WTC11 (cell line): ENCODE results near the gene RMI1. TPM values are rescaled to one million over a fixed set of nuclear protein-coding genes. Genes with fewer than 3 reads are reported as not detected.
A peak's percentile ranks its signal among the peaks of the same experiment; 100 is the strongest.

Source experiments
- ATAC-seq: fragments of 200-7000 bp; cut with Tn5 transposase; 2 replicates; pipeline ENCODE4 v1.10.0; 2021; ENCODE audit warnings: mild to moderate bottlenecking, moderate library complexity
- Bru-seq: library from RNA; stranded (reverse); fragments of 400-500 nt; gene quantifications from one replicate; lab custom pipeline; 2021; lab: Mats Ljungman, UMichigan
- CTCF ChIA-PET: fragments of 300-600 bp; sonication (Branson Sonifier 250); formaldehyde crosslinking; loops from one replicate; lab custom pipeline; 2021; ENCODE audit warnings: antibody characterized with exemption; lab: Charles Lee
- POLR2A ChIA-PET: fragments of 350-600 bp; sonication (Branson Sonifier 250); formaldehyde crosslinking; loops from one replicate; lab custom pipeline; 2021; ENCODE audit warnings: antibody characterized with exemption; lab: Charles Lee
- DNase-seq: peaks from one replicate; pipeline ENCODE4 v3.0.0; 2021; ENCODE audit warnings: low spot score
- H3K27ac Mint-ChIP-seq: 2 replicates; pipeline ENCODE4 v1.8.0; 2021; ENCODE audit warnings: mixed read lengths
- H3K27me3 Mint-ChIP-seq: 2 replicates; pipeline ENCODE4 v1.8.0; 2021; ENCODE audit warnings: low read depth, mild to moderate bottlenecking, moderate library complexity, mixed read lengths
- H3K36me3 Mint-ChIP-seq: 2 replicates; pipeline ENCODE4 v1.8.0; 2021; ENCODE audit warnings: mixed read lengths
- H3K4me1 Mint-ChIP-seq: 2 replicates; pipeline ENCODE4 v1.8.0; 2022; ENCODE audit warnings: mixed read lengths
- H3K4me3 Mint-ChIP-seq: 2 replicates; pipeline ENCODE4 v1.8.0; 2021; ENCODE audit warnings: mild to moderate bottlenecking, moderate library complexity, mixed read lengths
- H3K9me3 Mint-ChIP-seq: 2 replicates; pipeline ENCODE4 v1.8.0; 2021; ENCODE audit warnings: mixed read lengths
- AFF4 ChIP-seq: sonication (generic); formaldehyde crosslinking; IDR thresholded peaks from 2 replicates; pipeline ENCODE4 v1.8.1; 2023; ENCODE audit warnings: mild to moderate bottlenecking, missing genetic modification reagents, borderline replicate concordance
- CREB1 ChIP-seq: sonication (generic); formaldehyde crosslinking; IDR thresholded peaks from 2 replicates; pipeline ENCODE4 v1.8.0; 2023; ENCODE audit warnings: mild to moderate bottlenecking, missing genetic modification reagents
- E2F5 ChIP-seq: sonication (generic); formaldehyde crosslinking; IDR thresholded peaks from 2 replicates; pipeline ENCODE4 v1.8.1; 2022; ENCODE audit warnings: mild to moderate bottlenecking, moderate library complexity, missing genetic modification reagents
- EMX1 ChIP-seq: fragments of 250-450 bp; sonication (Bioruptor Pico); IDR thresholded peaks from 2 replicates; pipeline ENCODE4 v1.8.0; 2021; ENCODE audit warnings: mild to moderate bottlenecking
- FOXK1 ChIP-seq: sonication (generic); formaldehyde crosslinking; IDR thresholded peaks from 2 replicates; pipeline ENCODE4 v1.8.0; 2022; ENCODE audit warnings: mild to moderate bottlenecking, moderate library complexity, missing genetic modification reagents
- FOXP1 ChIP-seq: sonication (generic); formaldehyde crosslinking; IDR thresholded peaks from 2 replicates; pipeline ENCODE4 v1.8.0; 2022; ENCODE audit warnings: missing genetic modification reagents, mild to moderate bottlenecking, moderate library complexity, borderline replicate concordance
- HMGXB4 ChIP-seq: sonication (generic); formaldehyde crosslinking; IDR thresholded peaks from 2 replicates; pipeline ENCODE4 v1.8.1; 2023; ENCODE audit warnings: mild to moderate bottlenecking, moderate library complexity, missing genetic modification reagents
- NFE2L1 ChIP-seq: sonication (generic); formaldehyde crosslinking; IDR thresholded peaks from 2 replicates; pipeline ENCODE4 v1.8.1; 2023; ENCODE audit warnings: missing genetic modification reagents
- PRDM15 ChIP-seq: sonication (generic); formaldehyde crosslinking; IDR thresholded peaks from 2 replicates; pipeline ENCODE4 v1.8.0; 2022; ENCODE audit warnings: missing genetic modification reagents
- RORB ChIP-seq: fragments of 250-450 bp; sonication (Bioruptor Pico); IDR thresholded peaks from 2 replicates; pipeline ENCODE4 v1.9.0; 2021; ENCODE audit warnings: mild to moderate bottlenecking
- SMAD3 ChIP-seq: sonication (generic); formaldehyde crosslinking; IDR thresholded peaks from 2 replicates; pipeline ENCODE4 v1.8.0; 2022; ENCODE audit warnings: missing genetic modification reagents, mild to moderate bottlenecking, borderline replicate concordance
- SMAD4 ChIP-seq: sonication (generic); formaldehyde crosslinking; IDR thresholded peaks from 2 replicates; pipeline ENCODE4 v1.8.0; 2022; ENCODE audit warnings: mild to moderate bottlenecking, missing genetic modification reagents
- SP1 ChIP-seq: sonication (generic); formaldehyde crosslinking; conservative IDR thresholded peaks from 2 replicates; pipeline ENCODE4 v1.8.1; 2022; ENCODE audit warnings: missing genetic modification reagents
- USF2 ChIP-seq: sonication (generic); formaldehyde crosslinking; IDR thresholded peaks from 2 replicates; pipeline ENCODE4 v1.8.1; 2023; ENCODE audit warnings: mild to moderate bottlenecking, missing genetic modification reagents, moderate library complexity
- ZBTB43 ChIP-seq: sonication (generic); formaldehyde crosslinking; IDR thresholded peaks from 2 replicates; pipeline ENCODE4 v1.8.1; 2023; ENCODE audit warnings: mild to moderate bottlenecking, missing genetic modification reagents
- ZNF219 ChIP-seq: sonication (generic); formaldehyde crosslinking; IDR thresholded peaks from 2 replicates; pipeline ENCODE4 v1.8.0; 2023; ENCODE audit warnings: missing genetic modification reagents, mild to moderate bottlenecking, borderline replicate concordance
- ZNF281 ChIP-seq: sonication (generic); formaldehyde crosslinking; IDR thresholded peaks from 2 replicates; pipeline ENCODE4 v1.8.0; 2023; ENCODE audit warnings: mild to moderate bottlenecking, missing genetic modification reagents
- ZNF396 ChIP-seq: fragments of 250-450 bp; sonication (Bioruptor Pico); IDR thresholded peaks from 2 replicates; pipeline ENCODE4 v1.8.0; 2021; ENCODE audit warnings: mild to moderate bottlenecking, moderate library complexity, borderline replicate concordance
- long read RNA-seq, 3 experiments: library from RNA in 1 of 3; library from capped mRNA in 1 of 3; library from polyadenylated mRNA in 1 of 3; unstranded in 2 of 3; stranded (forward) in 1 of 3; transcript quantifications; one replicate each; pipeline ENCODE4 v2.0.0, GENCODE V29; 2021
- total RNA-seq: library from RNA; stranded (reverse); gene quantifications from 3 replicates; pipeline ENCODE4 v1.2.3, GENCODE V29; 2021

Gene RMI1
- total RNA-seq (23.9 to 26.7 TPM (median 25.8 TPM) in 3 replicates), Bru-seq, nascent RNA (percentile 94 among the genes with signal in this experiment)
- long read RNA-seq, experiment 1, transcript RMI1-202 (3 exons, 1,553 nt) = major isoform, 114 of 199 reads
- long read RNA-seq, experiment 1, transcript RMI1-201 (3 exons, 3,420 nt) = minor isoform, 32 of 199 reads
- long read RNA-seq, experiment 1, partial matches to known transcripts = 26 of 199 reads
- long read RNA-seq, experiment 1, other reads (novel, unspliced or antisense) = 27 of 199 reads
- long read RNA-seq, experiment 2, transcript RMI1-202 (3 exons, 1,553 nt) = major isoform, 6 of 44 reads
- long read RNA-seq, experiment 2, partial matches to known transcripts = 3 of 44 reads
- long read RNA-seq, experiment 2, other reads (novel, unspliced or antisense) = 34 of 44 reads
- long read RNA-seq, experiment 3, transcript RMI1-201 (3 exons, 3,420 nt) = minor isoform, 9 of 31 reads
- long read RNA-seq, experiment 3, transcript RMI1-202 (3 exons, 1,553 nt) = major isoform, 21 of 31 reads
- long read RNA-seq, experiment 3, partial matches to known transcripts = 0 of 31 reads
- long read RNA-seq, experiment 3, other reads (novel, unspliced or antisense) = 1 of 31 reads

DNA sequence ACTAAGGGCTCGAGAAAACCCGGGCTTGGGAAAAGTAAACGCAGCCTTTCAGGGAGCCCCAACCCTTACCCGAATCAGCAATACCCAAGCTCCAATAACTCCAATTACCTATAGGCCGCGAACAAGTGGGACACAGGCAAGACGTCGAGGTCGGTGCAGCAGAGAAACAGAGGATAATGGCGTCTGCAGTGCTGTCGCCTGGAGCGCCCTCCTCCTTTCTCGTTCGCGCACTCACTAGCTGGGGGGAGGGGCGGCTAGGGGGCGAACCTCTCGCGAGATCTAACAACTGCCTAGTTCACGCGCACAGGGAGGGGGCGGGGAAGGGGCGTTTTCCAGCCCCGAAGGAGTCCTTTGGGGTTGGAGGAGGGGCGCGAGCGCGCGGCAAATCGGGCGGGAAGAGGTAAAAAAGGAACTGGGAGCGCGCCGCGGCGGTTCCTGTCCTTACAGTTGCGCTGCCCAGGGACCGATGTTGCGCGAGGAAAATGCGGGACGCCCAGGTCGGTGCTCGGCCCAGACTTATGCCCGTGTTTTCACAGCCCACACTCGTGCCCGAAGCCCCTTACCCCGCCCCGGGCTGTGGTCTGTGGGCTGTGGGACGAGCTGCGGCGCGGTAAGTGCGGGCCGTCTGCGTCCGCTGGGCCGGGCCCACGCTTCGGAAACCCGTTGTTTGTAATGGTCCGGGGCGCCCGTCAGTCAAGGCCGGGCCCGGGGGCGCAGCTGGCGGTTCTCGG, at the start of gene RMI1:
RMI1 (plus strand) TSS at position 411 of the 731 bp plus-strand sequence. CDS start 20,182 bp downstream, outside the sequence.
- ATAC-seq (peak; percentile 83), DNase-seq (peak; percentile 99)
- Mint-ChIP-seq H3K9me3 (no peaks in the 10 kb centered on the region), H3K27me3 (peaks cover 2% of the 10 kb centered on the region), H3K4me3 (peak within 1 kb of the TSS; percentile 99), H3K4me1 (peaks cover 42% of the 10 kb centered on the region), H3K36me3 (peaks cover 39% of the 10 kb centered on the region), H3K27ac (peak within 1 kb of the TSS; percentile 100)
- CTCF ChIA-PET = interaction anchor here (1.0 to 1.5 kb wide), 2 partner anchors 121 to 281 kb away, joined by 3 to 8 read pairs; no protein-coding TSS in a partner anchor
- POLR2A ChIA-PET = interaction anchor here (0.6 to 2.7 kb wide), 16 partner anchors 10 to 924 kb away, joined by 3 to 24 read pairs (median 4); partner anchors contain the start of genes KIF27 and UBQLN1
- TF ChIP-seq ZNF281 = peak; percentile 97
- TF ChIP-seq ZNF396 (CRISPR knock-in tag) = no peak
- peak; percentile 28; the same call in 1 of the 2 replicates for TF ChIP-seq FOXK1 (CRISPR knock-in tag)
- TF ChIP-seq PRDM15 (CRISPR knock-in tag) = 0 out of 2 replicates have a peak, but pooled peaks have one; percentile 7
- no peak for TF ChIP-seq CREB1 (CRISPR knock-in tag)
- peak; percentile 91 for TF ChIP-seq E2F5 (CRISPR knock-in tag)
- peak; percentile 37; the same call in 1 of the 2 replicates for TF ChIP-seq HMGXB4 (CRISPR knock-in tag)
- TF ChIP-seq FOXP1 (CRISPR knock-in tag) = 0 out of 2 replicates have a peak, but pooled peaks have one; percentile 62
- peak; percentile 90 for TF ChIP-seq SP1 (CRISPR knock-in tag)
- 0 out of 2 replicates have a peak, but pooled peaks have one; percentile 30 for TF ChIP-seq SMAD4 (CRISPR knock-in tag)
- TF ChIP-seq RORB = no peak
- TF ChIP-seq SMAD3 (CRISPR knock-in tag) = 0 out of 2 replicates have a peak, but pooled peaks have one; percentile 51
- TF ChIP-seq USF2 (CRISPR knock-in tag) = 0 out of 2 replicates have a peak, but pooled peaks have one; percentile 12
- peak; percentile 71; the same call in 1 of the 2 replicates for TF ChIP-seq ZBTB43 (CRISPR knock-in tag)
- no peak for TF ChIP-seq ZNF219
- TF ChIP-seq NFE2L1 = peak; percentile 57; the same call in 1 of the 2 replicates
- TF ChIP-seq AFF4 (CRISPR knock-in tag) = no peak
- peak; percentile 26; the same call in 1 of the 2 replicates for TF ChIP-seq EMX1 (CRISPR knock-in tag)
